ENCODE measurements around the gene SLC2A9.
"Not testable (repeated sequence)": the region's sequence is repeated elsewhere in the genome, so short reads cannot be mapped to it uniquely, and the experiment has no call there.

DNA sequence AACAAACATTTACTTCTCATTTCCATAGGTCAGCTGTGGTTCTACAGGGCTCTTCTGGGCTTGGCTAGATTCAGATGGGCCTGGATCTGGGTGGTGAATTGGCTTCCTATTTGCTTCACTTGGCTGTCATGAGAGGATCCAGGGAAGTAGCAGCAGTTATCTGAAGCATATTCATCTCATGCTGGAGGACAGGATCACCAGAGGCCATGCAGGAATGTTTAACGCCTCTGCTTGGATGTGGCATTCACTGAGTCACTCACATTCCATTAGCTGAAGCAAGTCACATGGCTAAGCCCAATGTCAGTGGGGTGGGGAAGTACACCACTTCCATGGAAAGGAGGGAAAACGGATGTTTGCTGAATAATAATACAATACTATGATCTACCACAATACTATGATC is 224.7 kb downstream of the SLC2A9 start:
- TF ChIP-seq, protein P1, sequence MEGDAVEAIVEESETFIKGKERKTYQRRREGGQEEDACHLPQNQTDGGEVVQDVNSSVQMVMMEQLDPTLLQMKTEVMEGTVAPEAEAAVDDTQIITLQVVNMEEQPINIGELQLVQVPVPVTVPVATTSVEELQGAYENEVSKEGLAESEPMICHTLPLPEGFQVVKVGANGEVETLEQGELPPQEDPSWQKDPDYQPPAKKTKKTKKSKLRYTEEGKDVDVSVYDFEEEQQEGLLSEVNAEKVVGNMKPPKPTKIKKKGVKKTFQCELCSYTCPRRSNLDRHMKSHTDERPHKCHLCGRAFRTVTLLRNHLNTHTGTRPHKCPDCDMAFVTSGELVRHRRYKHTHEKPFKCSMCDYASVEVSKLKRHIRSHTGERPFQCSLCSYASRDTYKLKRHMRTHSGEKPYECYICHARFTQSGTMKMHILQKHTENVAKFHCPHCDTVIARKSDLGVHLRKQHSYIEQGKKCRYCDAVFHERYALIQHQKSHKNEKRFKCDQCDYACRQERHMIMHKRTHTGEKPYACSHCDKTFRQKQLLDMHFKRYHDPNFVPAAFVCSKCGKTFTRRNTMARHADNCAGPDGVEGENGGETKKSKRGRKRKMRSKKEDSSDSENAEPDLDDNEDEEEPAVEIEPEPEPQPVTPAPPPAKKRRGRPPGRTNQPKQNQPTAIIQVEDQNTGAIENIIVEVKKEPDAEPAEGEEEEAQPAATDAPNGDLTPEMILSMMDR (conservative IDR thresholded peaks at IDR 0.05 in 1 of 2, IDR thresholded peaks at IDR 0.05 in 1 of 2; ENCODE audit: low read depth in 1 of 2, low read length in 2 of 2), result not testable (repeated sequence)
- not testable (repeated sequence) for TF ChIP-seq EZH2 (IDR thresholded peaks at IDR 0.05; ENCODE audit: low read length, missing control alignments)
